ENCODE results near the gene PNPLA3.

DNA sequence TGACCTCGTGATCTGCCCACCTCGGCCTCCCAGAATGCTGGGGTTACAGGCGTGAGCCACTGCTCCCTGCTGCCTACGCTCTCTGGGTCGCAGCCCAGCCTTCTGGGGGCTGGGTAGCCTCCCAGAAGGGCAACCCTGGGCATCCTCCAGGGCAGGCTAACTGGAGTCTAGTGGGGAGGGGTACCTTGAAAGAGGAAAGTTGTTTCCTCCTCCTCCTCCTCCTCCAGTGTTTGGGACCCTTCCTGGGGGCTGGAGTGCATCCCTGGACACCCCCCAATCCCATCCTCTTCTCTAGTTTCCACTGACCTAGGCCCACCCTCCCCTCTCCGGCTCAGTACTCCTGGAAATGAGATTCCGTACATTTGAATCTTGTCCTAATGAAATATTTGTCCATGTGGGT is 1.3 kb downstream of the PNPLA3 start:
- TF ChIP-seq, protein P1, sequence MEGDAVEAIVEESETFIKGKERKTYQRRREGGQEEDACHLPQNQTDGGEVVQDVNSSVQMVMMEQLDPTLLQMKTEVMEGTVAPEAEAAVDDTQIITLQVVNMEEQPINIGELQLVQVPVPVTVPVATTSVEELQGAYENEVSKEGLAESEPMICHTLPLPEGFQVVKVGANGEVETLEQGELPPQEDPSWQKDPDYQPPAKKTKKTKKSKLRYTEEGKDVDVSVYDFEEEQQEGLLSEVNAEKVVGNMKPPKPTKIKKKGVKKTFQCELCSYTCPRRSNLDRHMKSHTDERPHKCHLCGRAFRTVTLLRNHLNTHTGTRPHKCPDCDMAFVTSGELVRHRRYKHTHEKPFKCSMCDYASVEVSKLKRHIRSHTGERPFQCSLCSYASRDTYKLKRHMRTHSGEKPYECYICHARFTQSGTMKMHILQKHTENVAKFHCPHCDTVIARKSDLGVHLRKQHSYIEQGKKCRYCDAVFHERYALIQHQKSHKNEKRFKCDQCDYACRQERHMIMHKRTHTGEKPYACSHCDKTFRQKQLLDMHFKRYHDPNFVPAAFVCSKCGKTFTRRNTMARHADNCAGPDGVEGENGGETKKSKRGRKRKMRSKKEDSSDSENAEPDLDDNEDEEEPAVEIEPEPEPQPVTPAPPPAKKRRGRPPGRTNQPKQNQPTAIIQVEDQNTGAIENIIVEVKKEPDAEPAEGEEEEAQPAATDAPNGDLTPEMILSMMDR (IDR thresholded peaks at IDR 0.05; ENCODE audit: poor library complexity) = no peak
- no peak for TF ChIP-seq EZH2 (IDR thresholded peaks at IDR 0.05; ENCODE audit: borderline replicate concordance)

Measured in hepatocyte (in vitro differentiated cells).